C4-2B (cell line): ENCODE results near the gene ELN.

Experiments
- ZFX ChIP-seq: fragments of 450-650 bp; IDR thresholded peaks from 2 replicates; pipeline ENCODE4 v1.6.1; 2017
- TF ChIP-seq, protein P1 (sequence below): fragments of 450-650 bp; conservative IDR thresholded peaks from 2 replicates; pipeline ENCODE4 v1.5.1; 2017; ENCODE audit warnings: mild to moderate bottlenecking

DNA sequence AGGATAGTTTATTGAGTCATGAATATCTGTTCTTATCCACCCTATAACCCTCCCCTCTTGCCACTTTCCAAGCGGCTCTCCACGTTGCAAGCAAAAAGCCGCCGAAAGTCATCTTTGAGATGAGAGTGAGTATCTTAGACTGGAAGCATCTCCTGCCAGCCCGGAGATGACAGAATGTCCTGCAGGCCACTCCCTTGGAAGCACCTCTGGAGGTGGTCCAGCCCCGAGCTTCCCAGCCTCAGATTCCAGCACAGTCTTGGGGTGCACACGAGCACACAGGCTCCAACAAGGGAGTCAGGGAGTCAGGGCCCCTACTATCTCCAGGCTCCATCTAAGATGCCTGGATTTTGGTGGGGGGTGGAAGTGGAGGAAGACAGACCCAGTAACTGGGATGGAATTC is 5.5 kb upstream of the ELN start:
- TF ChIP-seq, protein P1, sequence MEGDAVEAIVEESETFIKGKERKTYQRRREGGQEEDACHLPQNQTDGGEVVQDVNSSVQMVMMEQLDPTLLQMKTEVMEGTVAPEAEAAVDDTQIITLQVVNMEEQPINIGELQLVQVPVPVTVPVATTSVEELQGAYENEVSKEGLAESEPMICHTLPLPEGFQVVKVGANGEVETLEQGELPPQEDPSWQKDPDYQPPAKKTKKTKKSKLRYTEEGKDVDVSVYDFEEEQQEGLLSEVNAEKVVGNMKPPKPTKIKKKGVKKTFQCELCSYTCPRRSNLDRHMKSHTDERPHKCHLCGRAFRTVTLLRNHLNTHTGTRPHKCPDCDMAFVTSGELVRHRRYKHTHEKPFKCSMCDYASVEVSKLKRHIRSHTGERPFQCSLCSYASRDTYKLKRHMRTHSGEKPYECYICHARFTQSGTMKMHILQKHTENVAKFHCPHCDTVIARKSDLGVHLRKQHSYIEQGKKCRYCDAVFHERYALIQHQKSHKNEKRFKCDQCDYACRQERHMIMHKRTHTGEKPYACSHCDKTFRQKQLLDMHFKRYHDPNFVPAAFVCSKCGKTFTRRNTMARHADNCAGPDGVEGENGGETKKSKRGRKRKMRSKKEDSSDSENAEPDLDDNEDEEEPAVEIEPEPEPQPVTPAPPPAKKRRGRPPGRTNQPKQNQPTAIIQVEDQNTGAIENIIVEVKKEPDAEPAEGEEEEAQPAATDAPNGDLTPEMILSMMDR, result no peak
- no peak for TF ChIP-seq ZFX
